Measurements from ENCODE around the gene TBC1D8. TPM values are rescaled to one million over a fixed set of nuclear protein-coding genes. Genes with fewer than 3 reads are reported as not detected.

The TBC1D8 gene
- total RNA-seq, 1 donor from 2014 or later = 19.9 TPM

GRCh38 chr2:101018934-101019333 lies 132.2 kb downstream of the TBC1D8 start:
- no peak for ATAC-seq
- no peaks in the 10 kb centered on the region for H3K9me3 ChIP-seq
- no peak for TF ChIP-seq CTCF (IDR thresholded peaks at IDR 0.05)
- peaks cover 37% of the 10 kb centered on the region for H3K36me3 ChIP-seq
- DNase-seq = no peak
- H3K27me3 ChIP-seq = no peaks in the 10 kb centered on the region
- H3K4me1 ChIP-seq = no peaks in the 10 kb centered on the region
- no peak overlapping the region for H3K27ac ChIP-seq
- no peak overlapping the region for H3K4me3 ChIP-seq
- intact Hi-C loops (cut with DNase I) = no loop called here

GRCh38 chr2:101017371-101017770 lies 133.8 kb downstream of the TBC1D8 start:
- Histone ChIP-seq H3K9me3 (no peaks in the 10 kb centered on the region), H3K36me3 (peaks cover 37% of the 10 kb centered on the region), H3K4me3 (no peak overlapping the region), H3K27me3 (no peaks in the 10 kb centered on the region), H3K27ac (no peak overlapping the region), H3K4me1 (no peaks in the 10 kb centered on the region)
- no peak for TF ChIP-seq CTCF (IDR thresholded peaks at IDR 0.05)
- no peak for DNase-seq
- ATAC-seq = no peak
- intact Hi-C loops (cut with DNase I) = no loop called here

GRCh38 chr2:101014264-101014857 lies 136.8 kb downstream of the TBC1D8 start:
- Histone ChIP-seq H3K4me3 (no peak overlapping the region), H3K27ac (no peak overlapping the region), H3K9me3 (no peaks in the 10 kb centered on the region), H3K27me3 (no peaks in the 10 kb centered on the region), H3K4me1 (no peaks in the 10 kb centered on the region), H3K36me3 (peaks cover 30% of the 10 kb centered on the region)
- intact Hi-C loops (cut with DNase I) = loop anchor here (5.0 kb wide), 1 partner anchor 138 kb away; the partner anchor contains the start of gene TBC1D8
- no peak for DNase-seq
- TF ChIP-seq CTCF (IDR thresholded peaks at IDR 0.05) = no peak
- no peak for ATAC-seq

- no peak overlapping the region for H3K27ac ChIP-seq
- H3K4me3 ChIP-seq = no peak overlapping the region
- DNase-seq = no peak
- H3K4me1 ChIP-seq = no peaks in the 10 kb centered on the region
- H3K36me3 ChIP-seq = peaks cover 30% of the 10 kb centered on the region
- intact Hi-C loops (cut with DNase I) = loop anchor here (5.0 kb wide), 1 partner anchor 140 kb away; the partner anchor contains the start of gene TBC1D8
- H3K9me3 ChIP-seq = no peaks in the 10 kb centered on the region
- peak; percentile 80 for TF ChIP-seq CTCF (IDR thresholded peaks at IDR 0.05)
- peak; percentile 58 for ATAC-seq
- no peaks in the 10 kb centered on the region for H3K27me3 ChIP-seq
Observed at GRCh38 chr2:101012706-101013181, 138.4 kb downstream of the TBC1D8 start.

- Histone ChIP-seq H3K4me3 (no peak overlapping the region), H3K27me3 (no peaks in the 10 kb centered on the region), H3K9me3 (no peaks in the 10 kb centered on the region), H3K36me3 (peaks cover 35% of the 10 kb centered on the region), H3K4me1 (no peaks in the 10 kb centered on the region), H3K27ac (no peak overlapping the region)
- ATAC-seq = no peak
- DNase-seq = no peak
- intact Hi-C loops (cut with DNase I) = loop anchor here (5.0 kb wide), 1 partner anchor 140 kb away; the partner anchor contains the start of gene TBC1D8
- no peak for TF ChIP-seq CTCF (IDR thresholded peaks at IDR 0.05)
Observed at GRCh38 chr2:101012054-101012705, 139.0 kb downstream of the TBC1D8 start.
